CD4-positive, alpha-beta T cell treated with Interleukin-17A for 1 hour (primary cell): ENCODE data around the gene CCL18.
"Not testable (repeated sequence)": the region's sequence is repeated elsewhere in the genome, so short reads cannot be mapped to it uniquely, and the experiment has no call there.

ENCODE experiments used
- DNase-seq: peaks from one replicate; pipeline ENCODE4 v3.0.0-alpha.2; 2020

The CCL18 gene

GRCh38 chr17:36072431-36073121 is 8.5 kb downstream of the CCL18 start:
- DNase-seq, result peak; percentile 76

GRCh38 chr17:36074365-36074764 is 10.3 kb downstream of the CCL18 start:
- DNase-seq, result no peak

GRCh38 chr17:36081681-36082471 is 17.8 kb downstream of the CCL18 start:
- peak; percentile 35 for DNase-seq

- DNase-seq, result peak; percentile 85
These were observed 18.5 kb downstream of the CCL18 start for GRCh38 chr17:36082482-36083120.

- not testable (repeated sequence) for DNase-seq
These were observed 19.6 kb downstream of the CCL18 start for GRCh38 chr17:36083691-36084090.

GRCh38 chr17:36085765-36086164 is 21.7 kb downstream of the CCL18 start:
- DNase-seq, result peak; percentile 33

GRCh38 chr17:36086791-36087190 is 22.7 kb downstream of the CCL18 start:
- DNase-seq, result no peak

GRCh38 chr17:36087471-36087870 is 23.4 kb downstream of the CCL18 start:
- DNase-seq, result not testable (repeated sequence)

- peak; percentile 62 for DNase-seq
These were observed 24.0 kb downstream of the CCL18 start for GRCh38 chr17:36087897-36088572.

- DNase-seq, result no peak
These were observed 24.7 kb downstream of the CCL18 start for GRCh38 chr17:36088670-36089338.

- no peak for DNase-seq
These were observed 25.3 kb downstream of the CCL18 start for GRCh38 chr17:36089339-36089865.

- DNase-seq, result peak; percentile 58
These were observed 26.1 kb downstream of the CCL18 start, which contains the start of gene CCL3 for GRCh38 chr17:36089888-36090836. Gene CCL3, minus strand, starts transcription at chr17:36090143. Its CDS starts 85 bp downstream, at chr17:36090058.

- DNase-seq, result peak; percentile 45
These were observed 28.2 kb downstream of the CCL18 start for GRCh38 chr17:36092230-36092629.

- not testable (repeated sequence) for DNase-seq
These were observed 28.6 kb downstream of the CCL18 start for GRCh38 chr17:36092715-36093114.

GRCh38 chr17:36094232-36094631 is 30.2 kb downstream of the CCL18 start:
- DNase-seq, result no peak

- no peak for DNase-seq
These were observed 30.7 kb downstream of the CCL18 start for GRCh38 chr17:36094746-36095145.

GRCh38 chr17:36095992-36096391 is 31.9 kb downstream of the CCL18 start:
- no peak for DNase-seq

- not testable (repeated sequence) for DNase-seq
These were observed 34.9 kb downstream of the CCL18 start for GRCh38 chr17:36099004-36099403.

- peak; percentile 67 for DNase-seq
These were observed 39.4 kb downstream of the CCL18 start, which contains the start of gene CCL4 for GRCh38 chr17:36103401-36103975. Gene CCL4, plus strand, starts transcription at chr17:36103827. Its CDS starts 79 bp downstream, at chr17:36103906.

- DNase-seq, result not testable (repeated sequence)
These were observed 40.2 kb downstream of the CCL18 start for GRCh38 chr17:36104246-36104645.
